SK-N-MC (cell line): ENCODE results near the gene LRRC56.

Experiments
- EZH2 ChIP-seq: fragments of 200-600 bp; sonication (generic); IDR thresholded peaks from one replicate; pipeline ENCODE4 v1.6.1; 2017; ENCODE audit warnings: antibody characterized with exemption
- FOXP2 ChIP-seq: optimal IDR thresholded peaks from 2 replicates; pipeline ENCODE3; 2011; ENCODE audit warnings: mild to moderate bottlenecking, moderate library complexity; ENCODE audit not compliant: insufficient read depth; ENCODE audit errors: extremely low read length, control extremely low read depth
- POLR2AphosphoS5 ChIP-seq: IDR thresholded peaks from 2 replicates; pipeline ENCODE4 v1.6.1; 2012; ENCODE audit warnings: mild to moderate bottlenecking, low read depth, low read length, borderline replicate concordance

DNA sequence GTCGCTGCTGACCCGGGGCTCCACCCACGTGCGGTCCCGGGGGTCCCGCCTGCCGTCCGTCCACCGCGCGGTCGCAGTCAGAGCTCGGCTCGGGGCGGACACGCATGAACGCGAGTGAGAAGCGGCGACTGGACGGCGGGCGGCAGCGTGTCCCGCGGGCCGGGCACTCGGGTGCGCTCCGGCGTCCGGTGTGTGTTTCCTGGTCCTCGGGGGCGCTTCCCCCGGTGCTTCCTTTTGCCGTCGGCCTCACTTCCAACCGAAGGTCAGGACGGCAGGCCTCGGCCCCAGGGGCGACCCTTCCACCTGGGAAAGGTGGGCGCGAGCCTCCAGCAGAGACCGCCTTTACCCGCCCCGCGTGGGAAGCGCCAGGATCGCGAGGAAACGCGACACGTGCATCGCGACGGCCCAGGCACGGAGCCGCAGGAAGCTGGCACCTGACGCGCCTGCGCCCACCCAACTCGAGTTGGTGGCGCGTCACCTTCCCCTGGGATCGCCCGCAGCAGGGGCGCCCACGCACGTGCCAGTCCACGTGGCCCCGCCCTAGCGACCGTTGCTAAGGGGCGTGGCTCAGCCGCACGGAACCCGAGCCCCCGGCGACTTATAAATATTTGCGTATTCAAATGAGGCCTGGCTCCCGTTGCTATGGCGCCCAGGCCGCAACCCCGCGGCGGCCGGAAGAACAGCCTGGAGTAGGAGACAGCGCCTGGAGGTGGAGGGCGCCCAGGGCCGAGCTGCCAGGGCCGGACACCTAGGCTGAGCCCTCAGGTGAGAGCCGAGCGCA lies at the start of gene LRRC56:
- TF ChIP-seq POLR2AphosphoS5 (peak; percentile 59; the same call in 1 of the 2 replicates), EZH2 (no peak), FOXP2 (no peak)
